Upper lobe of left lung (tissue), 6 donors: ENCODE measurements around the gene MAPK8. TPM values are rescaled to one million over a fixed set of nuclear protein-coding genes. Genes with fewer than 3 reads are reported as not detected.

Experiments
- ATAC-seq, 2 donors: fragments of 200-7000 bp; cut with Tn5 transposase; one replicate each; pipeline ENCODE4 v1.9.1; 2022; ENCODE audit warnings: mild to moderate bottlenecking in 2 of 2, moderate library complexity in 2 of 2; ENCODE audit not compliant: low FRiP score in 2 of 2
- DNase-seq, 2 donors: peaks; one replicate each; pipeline ENCODE4 v3.0.0-alpha.2; 2019 to 2020
- H3K27ac ChIP-seq, 4 donors: fragments of 200-600 bp; sonication (generic); one replicate each; pipeline ENCODE4 v1.5.1; 2016 to 2019
- H3K27me3 ChIP-seq, 4 donors: fragments of 200-600 bp; sonication (generic); one replicate each; pipeline ENCODE4 v1.5.1; 2017 to 2019
- H3K36me3 ChIP-seq, 4 donors: fragments of 200-600 bp; sonication (generic); one replicate each; pipeline ENCODE4 v1.5.1; 2016 to 2019
- H3K4me1 ChIP-seq, 4 donors: fragments of 200-600 bp; sonication (generic); one replicate each; pipeline ENCODE4 v1.5.1; 2018 to 2019
- H3K4me3 ChIP-seq, 4 donors: fragments of 200-600 bp; sonication (generic); one replicate each; pipeline ENCODE4 v1.5.1; 2017 to 2019; ENCODE audit warnings: mild to moderate bottlenecking in 2 of 4, moderate library complexity in 1 of 4
- H3K9me3 ChIP-seq, 4 donors: fragments of 200-600 bp; sonication (generic); one replicate each; pipeline ENCODE4 v1.5.1; 2018 to 2019
- CTCF ChIP-seq, 6 experiments: fragments of 450-650 bp in 4 of 6; fragments of 200-600 bp in 2 of 6; sonication (generic) in 2 of 6; IDR thresholded peaks; one replicate each; pipeline ENCODE4 v1.5.1; 2016 to 2019; ENCODE audit warnings: antibody characterized with exemption in 6 of 6
- EP300 ChIP-seq, 4 donors: sonication (generic); formaldehyde crosslinking; IDR thresholded peaks; one replicate each; pipeline ENCODE4 v1.5.1; 2017; ENCODE audit warnings: antibody characterized with exemption in 4 of 4, control low read depth in 2 of 4
- POLR2A ChIP-seq, 4 donors: fragments of 450-650 bp; IDR thresholded peaks; one replicate each; pipeline ENCODE4 v1.5.1; 2016 to 2017; ENCODE audit warnings: antibody characterized with exemption in 4 of 4, mild to moderate bottlenecking in 2 of 4
- POLR2AphosphoS5 ChIP-seq, 2 donors: sonication (generic); formaldehyde crosslinking; IDR thresholded peaks; one replicate each; pipeline ENCODE4 v1.5.1; 2017; ENCODE audit warnings: antibody characterized with exemption in 2 of 2
- WGBS, 2 donors: methylation state at CpG; one replicate each; pipeline ENCODE4 v1.1.5; 2017 to 2018; 5-methylcytosine and 5-hydroxymethylcytosine counted together
- total RNA-seq, 6 donors: library from RNA; depleted of rRNA in 4 of 6; stranded (reverse); fragments of >200 nt in 4 of 6; gene quantifications; one replicate each; pipeline versions ENCODE4 v1.1.0 to v1.2.1, GENCODE V29; 2016 to 2021
- donor health status: DM: no; HTN: no; CAD: no; lungs with moderate emphysema.
- donor health status: DM: no; HTN: yes; CAD: no; lungs with severe emphysema.

The MAPK8 gene
- total RNA-seq, 6 donors from 2014 or later = 33.6 to 61.6 (median 46.6) TPM

- Histone ChIP-seq H3K27me3 (no peaks in the 10 kb centered on the region), H3K4me3 (no peak overlapping the region), H3K27ac (no peak overlapping the region), H3K9me3 (peaks cover 0 to 7% (median 0%) of the 10 kb centered on the region in 4 donors), H3K36me3 (no peaks in the 10 kb centered on the region), H3K4me1 (peaks cover 0 to 6% (median 1%) of the 10 kb centered on the region in 4 donors)
- ATAC-seq = no peak
- DNase-seq = no peak
- no peak for TF ChIP-seq POLR2AphosphoS5 (IDR thresholded peaks at IDR 0.05)
- TF ChIP-seq CTCF (IDR thresholded peaks at IDR 0.05) = no peak
- no peak for TF ChIP-seq EP300 (IDR thresholded peaks at IDR 0.05)
- no peak for TF ChIP-seq POLR2A (IDR thresholded peaks at IDR 0.05)
- WGBS, 2 donors = 67 to 69% methylated on average over 5 of the region's 5 CpGs
Observed at GRCh38 chr10:48285710-48286109, 20.8 kb upstream of the MAPK8 start.

DNA sequence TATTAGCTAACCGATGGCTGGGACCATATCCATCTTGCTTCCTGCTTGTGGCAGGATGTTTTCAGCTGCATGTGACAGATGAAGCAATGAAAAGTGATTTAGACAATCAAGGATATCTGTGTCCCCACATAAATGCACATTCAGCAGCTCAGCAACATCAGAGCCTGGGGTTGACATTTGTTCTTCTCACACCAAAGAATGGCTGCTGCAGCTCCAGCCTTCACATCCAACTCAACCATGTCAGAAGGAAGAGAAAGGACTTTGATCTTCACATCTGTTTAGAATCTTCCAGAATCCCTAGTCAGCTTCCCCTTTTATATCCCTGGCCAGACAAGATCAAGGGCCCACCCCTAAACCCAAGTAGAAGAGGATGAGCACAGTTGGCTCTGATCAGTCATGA lies 20.1 kb upstream of the MAPK8 start:
- no peaks in the 10 kb centered on the region for H3K27me3 ChIP-seq
- peaks cover 0 to 7% (median 0%) of the 10 kb centered on the region in 4 donors for H3K9me3 ChIP-seq
- WGBS, 2 donors = 76 to 88% methylated on average over 1 of the region's 1 CpG
- no peaks in the 10 kb centered on the region for H3K36me3 ChIP-seq
- TF ChIP-seq CTCF (IDR thresholded peaks at IDR 0.05) = no peak
- TF ChIP-seq POLR2AphosphoS5 (IDR thresholded peaks at IDR 0.05) = no peak
- TF ChIP-seq EP300 (IDR thresholded peaks at IDR 0.05) = no peak
- no peak for TF ChIP-seq POLR2A (IDR thresholded peaks at IDR 0.05)
- DNase-seq (no peak), ATAC-seq (no peak)
- H3K4me3 ChIP-seq = no peak overlapping the region
- peaks cover 0 to 6% (median 1%) of the 10 kb centered on the region in 4 donors for H3K4me1 ChIP-seq
- no peak overlapping the region for H3K27ac ChIP-seq

GRCh38 chr10:48287417-48288391 lies 18.8 kb upstream of the MAPK8 start:
- WGBS, 2 donors = 64 to 65% methylated on average over 11 to 13 of the region's 13 CpGs
- H3K36me3 ChIP-seq = no peaks in the 10 kb centered on the region
- peaks cover 0 to 6% (median 1%) of the 10 kb centered on the region in 4 donors for H3K4me1 ChIP-seq
- peak in 1 of 2 donors; percentile 31 for DNase-seq
- H3K27me3 ChIP-seq = no peaks in the 10 kb centered on the region
- no peak overlapping the region for H3K27ac ChIP-seq
- ATAC-seq = peak in 1 of 2 donors; percentile 40
- H3K9me3 ChIP-seq = peaks cover 0 to 5% (median 0%) of the 10 kb centered on the region in 4 donors
- TF ChIP-seq POLR2A (IDR thresholded peaks at IDR 0.05) (no peak), EP300 (IDR thresholded peaks at IDR 0.05) (no peak), POLR2AphosphoS5 (IDR thresholded peaks at IDR 0.05) (no peak), CTCF (IDR thresholded peaks at IDR 0.05) (no peak)
- no peak overlapping the region for H3K4me3 ChIP-seq

DNA sequence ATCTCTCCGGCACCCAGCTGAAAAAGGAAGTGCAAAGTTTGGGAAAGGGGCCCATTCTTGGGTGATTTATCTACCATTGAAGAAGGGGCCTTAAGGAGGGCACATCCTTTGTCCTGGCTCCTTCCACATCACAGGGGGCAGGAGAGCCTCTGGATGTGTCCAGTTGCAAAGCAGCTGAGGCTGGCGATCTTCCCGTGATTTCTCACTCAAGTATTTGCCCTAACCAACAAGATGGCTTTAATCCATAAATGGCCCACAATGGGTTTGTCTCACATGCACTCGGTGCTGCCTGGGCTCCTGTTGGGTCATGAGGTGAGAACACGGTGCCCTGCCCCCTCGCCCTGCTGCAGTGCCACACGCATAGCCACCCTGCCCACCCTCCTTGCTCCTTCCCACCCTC lies 17.8 kb upstream of the MAPK8 start:
- Histone ChIP-seq H3K36me3 (no peaks in the 10 kb centered on the region), H3K4me3 (no peak overlapping the region), H3K4me1 (peaks cover 0 to 6% (median 1%) of the 10 kb centered on the region in 4 donors), H3K9me3 (peaks cover 0 to 5% (median 0%) of the 10 kb centered on the region in 4 donors), H3K27me3 (no peaks in the 10 kb centered on the region), H3K27ac (no peak overlapping the region)
- peak in 1 of 2 donors; percentile 31 for DNase-seq
- no peak for ATAC-seq
- 80 to 94% methylated on average over 7 of the region's 7 CpGs for WGBS, 2 donors
- no peak for TF ChIP-seq EP300 (IDR thresholded peaks at IDR 0.05)
- no peak for TF ChIP-seq CTCF (IDR thresholded peaks at IDR 0.05)
- no peak for TF ChIP-seq POLR2AphosphoS5 (IDR thresholded peaks at IDR 0.05)
- TF ChIP-seq POLR2A (IDR thresholded peaks at IDR 0.05) = no peak
